NCI-H1436 treated with DMSO at 0.1 percent for 48 hours (cell line): ENCODE results near the gene SLC30A7.
"Not testable (repeated sequence)": the region's sequence is repeated elsewhere in the genome, so short reads cannot be mapped to it uniquely, and the experiment has no call there.

Experiments used
- DNase-seq: peaks from one replicate; lab custom pipeline; 2025; lab: John Stamatoyannopoulos, UW

The SLC30A7 gene

DNA sequence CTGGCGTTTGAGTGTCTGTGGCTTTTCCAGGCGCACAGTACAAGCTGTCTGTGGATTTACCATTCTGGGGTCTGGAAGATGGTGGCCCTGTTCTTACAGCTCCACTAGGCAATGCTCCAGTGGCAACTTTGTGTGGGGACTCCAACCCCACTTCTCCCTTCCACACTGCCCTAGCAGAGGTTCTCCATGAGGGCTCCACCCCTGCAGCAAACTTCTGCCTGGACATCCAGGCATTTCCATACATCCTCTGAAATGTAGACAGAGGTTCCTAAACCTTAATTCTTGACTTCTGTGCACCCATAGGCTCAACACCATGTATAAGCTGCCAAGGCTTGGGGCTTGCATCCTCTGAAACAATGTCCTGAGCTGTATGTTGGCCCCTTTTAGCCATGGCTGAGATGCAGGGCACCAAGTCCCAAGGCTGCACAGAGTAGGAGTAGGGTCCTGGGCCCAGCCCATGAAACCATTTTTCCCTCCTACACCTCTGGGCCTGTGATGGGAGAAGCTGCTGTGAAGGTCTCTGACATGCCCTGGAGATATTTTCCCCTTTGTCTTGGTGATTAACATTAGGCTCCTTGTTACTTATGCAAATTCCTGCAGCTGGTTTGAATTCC lies 5.9 kb upstream of the SLC30A7 start:
- not testable (repeated sequence) for DNase-seq

DNA sequence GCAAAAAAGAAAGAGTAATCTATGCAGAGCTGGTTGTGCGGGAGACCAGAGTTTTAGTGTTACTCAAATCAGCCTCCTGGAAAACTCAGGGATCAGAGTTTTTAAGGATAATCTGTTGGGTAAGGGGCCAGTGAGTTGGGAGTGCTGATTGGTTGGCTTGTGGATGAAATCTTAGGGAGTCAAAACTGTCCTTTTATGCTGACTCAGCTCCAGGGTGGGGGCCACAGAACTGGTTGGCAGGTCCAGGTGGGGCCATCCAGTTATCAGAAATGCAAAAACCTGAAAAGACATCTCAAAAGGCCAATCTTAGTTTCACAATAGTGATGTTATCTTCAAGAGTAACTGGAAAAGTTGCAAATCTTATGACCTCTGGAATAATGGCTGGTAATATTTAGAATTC lies 4.5 kb upstream of the SLC30A7 start:
- no peak for DNase-seq

DNA sequence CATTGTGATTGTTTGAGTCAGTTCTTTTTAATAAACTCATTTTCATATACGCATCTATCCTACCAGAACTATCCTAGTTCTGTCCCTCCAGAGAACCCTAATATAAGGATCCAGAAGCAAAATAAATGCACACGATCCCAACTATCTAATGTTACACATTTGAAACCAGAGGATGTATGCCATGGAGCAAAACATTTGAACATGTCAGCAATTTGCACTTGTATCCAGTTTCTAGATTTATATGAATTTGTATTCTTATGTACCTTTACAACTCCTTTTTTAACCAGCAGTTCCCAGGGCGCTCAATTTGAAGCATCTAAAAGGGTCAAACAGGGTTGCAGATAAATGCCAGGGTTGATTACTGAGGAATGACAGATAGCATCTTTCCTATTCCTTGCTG lies 3.3 kb upstream of the SLC30A7 start:
- no peak for DNase-seq

DNA sequence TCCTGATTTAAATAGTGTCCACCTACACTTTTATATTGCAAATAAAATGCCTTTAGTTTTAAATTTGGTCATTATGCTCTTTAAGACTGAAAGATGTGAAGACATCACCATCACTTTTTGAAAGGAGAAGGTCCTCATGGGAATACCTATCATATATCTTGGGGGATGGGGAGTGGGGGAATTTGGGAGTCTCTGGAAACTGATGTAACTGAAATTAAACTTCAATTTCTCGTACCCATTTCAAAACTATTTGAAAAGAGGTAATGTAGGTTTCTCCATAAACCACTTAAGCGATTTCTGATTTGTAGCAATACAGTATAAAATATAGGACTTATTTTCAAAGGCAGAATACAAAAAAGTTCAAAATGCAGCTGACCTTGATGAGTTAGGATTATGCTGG lies 2.2 kb upstream of the SLC30A7 start:
- no peak for DNase-seq

DNA sequence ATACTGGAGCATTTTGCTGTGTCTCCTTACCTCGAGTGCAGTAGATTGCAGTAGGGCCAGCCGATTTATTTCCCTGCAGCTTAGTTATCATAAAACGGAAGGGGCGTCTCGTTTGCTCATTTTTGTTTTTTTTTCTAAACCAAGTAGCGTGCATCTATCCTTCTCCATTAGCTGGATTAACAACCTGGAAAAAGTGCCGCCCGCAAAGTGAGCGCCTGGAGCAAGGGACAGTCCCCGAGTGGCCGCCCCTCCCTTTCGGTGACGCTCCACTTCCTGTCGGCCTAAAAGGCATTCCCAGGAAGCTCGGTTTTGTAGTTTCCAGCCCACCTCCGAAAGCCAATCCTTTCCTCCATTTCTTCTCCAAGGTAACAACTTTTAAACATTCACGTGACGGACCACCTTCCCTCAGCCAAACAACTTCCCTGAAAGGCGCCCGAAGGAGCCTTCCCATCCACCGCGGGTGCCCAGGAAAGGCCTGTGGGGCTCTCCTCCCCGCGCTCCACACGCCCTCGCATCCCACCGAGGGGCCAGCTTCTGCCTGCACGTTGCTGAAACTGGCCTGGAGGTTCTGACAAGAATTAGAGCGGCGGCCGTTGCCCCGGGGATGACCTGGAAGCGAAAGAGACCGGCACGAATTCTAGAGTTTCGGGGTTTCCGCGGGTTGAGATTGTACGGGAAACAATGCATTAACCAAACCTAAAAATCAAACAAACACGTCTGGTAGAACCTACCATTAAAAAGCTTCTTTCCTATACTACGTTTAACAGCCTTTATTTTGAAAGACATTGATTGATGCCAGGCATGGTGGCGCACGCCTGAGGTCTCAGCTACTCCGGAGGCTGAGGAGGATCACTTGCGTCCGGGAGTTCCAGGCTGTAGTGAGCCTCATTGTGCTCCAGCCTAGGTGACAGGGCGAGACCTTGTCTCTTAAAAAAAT lies 1.0 kb upstream of the SLC30A7 start, which contains the start of gene EXTL2:
TSS of gene EXTL2 (minus strand) at position 240 of the 937 bp plus-strand sequence. CDS start 6,085 bp downstream, outside the sequence.
- DNase-seq, result peak; percentile 15

DNA sequence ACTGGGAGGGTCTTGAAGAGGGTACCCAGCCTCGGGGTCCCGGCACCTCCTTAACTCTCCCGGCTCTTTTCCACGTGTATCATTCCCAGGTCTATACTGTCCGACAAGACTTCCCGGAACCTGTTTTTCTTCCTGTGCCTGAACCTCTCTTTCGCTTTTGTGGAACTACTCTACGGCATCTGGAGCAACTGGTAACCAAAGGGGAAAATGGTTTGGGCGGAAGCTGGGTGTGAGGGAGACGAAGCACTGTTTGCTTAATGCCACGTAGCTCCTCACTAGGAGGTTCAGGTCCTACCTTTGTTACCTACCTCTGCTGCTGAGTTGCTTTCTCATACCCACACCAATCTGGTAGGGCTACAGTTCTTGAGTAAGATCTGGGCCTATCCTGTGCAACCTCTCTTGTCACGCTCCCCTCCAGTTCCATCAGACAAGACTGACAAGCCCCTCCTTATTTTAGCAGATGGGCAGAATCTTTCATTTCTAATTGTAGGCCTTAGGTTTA lies 642 bp downstream of the SLC30A7 start:
- DNase-seq, result no peak

DNA sequence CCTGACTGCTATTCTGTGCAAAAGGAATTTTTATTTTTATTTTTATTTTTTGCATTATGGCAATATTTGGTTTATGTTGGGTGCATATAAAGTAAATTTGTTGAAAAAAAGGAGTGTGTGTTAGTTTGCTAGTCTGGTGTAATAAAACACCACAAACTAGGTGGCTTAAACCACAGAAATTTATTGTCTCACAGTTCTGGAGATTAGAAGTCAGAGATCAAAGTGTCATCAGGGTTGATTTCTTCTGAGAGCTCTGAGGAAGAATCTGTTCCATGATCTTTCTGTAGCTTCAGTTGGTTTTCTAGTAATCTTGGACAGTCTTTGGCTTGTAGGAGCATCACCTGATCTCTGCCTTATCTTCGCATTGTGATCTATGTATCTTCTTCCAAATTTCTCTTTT lies 6.5 kb downstream of the SLC30A7 start:
- no peak for DNase-seq

DNA sequence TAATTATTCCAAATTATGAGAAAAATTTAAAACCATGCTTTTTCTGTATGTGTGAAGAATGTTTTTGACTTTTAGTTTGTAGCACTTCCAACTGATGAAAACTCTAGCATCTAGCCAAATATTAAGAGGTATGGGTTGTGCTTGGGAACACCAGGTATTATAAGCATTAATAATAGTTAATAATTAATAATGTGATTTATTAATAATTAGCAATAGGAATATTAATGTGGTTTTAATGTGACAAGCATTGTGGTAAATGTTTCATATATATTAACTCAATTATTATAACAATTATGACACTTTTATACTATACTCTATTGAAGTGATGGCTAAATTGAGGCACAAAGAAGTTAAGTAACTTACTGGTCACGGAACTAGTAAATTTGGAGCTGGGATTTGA lies 7.9 kb downstream of the SLC30A7 start:
- no peak for DNase-seq

DNA sequence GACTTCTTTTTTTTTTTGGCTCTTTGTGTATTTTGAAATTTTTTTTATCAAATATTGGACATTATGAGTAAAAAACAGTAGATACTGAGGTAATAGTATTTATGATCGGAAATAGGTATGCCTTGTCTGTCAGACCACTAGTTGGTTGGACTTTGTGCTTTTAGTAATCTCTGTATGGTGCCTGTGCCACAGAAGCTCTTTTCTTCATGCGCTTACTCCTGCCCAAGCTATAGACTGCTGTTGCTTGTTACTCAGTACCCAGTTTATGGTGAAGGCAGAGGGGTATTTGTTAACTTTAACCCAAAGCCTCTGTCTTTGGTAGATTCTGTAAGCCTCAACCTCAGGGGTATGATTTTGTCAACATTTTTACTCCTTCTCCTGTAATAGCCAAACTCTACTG lies 8.6 kb downstream of the SLC30A7 start:
- no peak for DNase-seq

DNA sequence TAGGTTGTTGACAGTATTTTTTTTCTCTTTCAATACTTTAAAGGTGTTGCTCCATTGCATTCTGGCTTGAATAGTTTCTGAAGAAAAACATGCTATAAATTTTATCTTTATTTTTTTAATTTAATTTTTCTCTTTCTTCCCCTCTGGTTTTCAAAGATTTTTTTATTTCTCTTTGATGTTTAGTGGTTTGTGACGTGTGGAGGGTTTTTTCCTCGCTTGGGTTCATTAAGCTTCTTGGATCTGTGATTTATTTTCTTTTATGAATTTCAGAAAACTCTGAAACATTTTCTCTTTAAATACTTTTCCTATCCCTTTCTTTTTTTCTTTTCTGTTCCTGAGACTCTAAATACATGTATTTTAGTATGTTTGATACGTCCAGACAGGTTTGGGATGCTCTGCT lies 9.3 kb downstream of the SLC30A7 start:
- no peak for DNase-seq

DNA sequence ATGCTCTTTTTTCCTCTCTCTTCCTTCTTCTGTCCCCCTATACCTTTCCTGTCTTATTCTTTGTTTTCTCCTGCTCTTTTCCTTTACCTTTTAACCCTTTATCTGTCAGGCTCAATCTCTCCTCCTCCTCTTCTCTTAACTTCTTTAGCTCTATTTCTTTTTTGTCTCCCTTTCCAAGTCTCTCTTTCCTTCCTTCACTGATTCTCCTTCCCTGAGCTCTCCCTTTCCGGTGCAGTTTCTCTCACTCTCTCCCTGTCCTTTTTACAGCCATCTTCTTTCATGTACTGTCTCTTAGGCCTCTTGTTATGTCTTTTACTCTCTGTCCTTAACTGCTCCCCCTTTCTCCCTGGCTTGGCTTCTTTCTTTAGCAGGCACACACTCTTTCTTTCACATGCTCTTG lies 12.0 kb downstream of the SLC30A7 start:
- DNase-seq, result no peak

DNA sequence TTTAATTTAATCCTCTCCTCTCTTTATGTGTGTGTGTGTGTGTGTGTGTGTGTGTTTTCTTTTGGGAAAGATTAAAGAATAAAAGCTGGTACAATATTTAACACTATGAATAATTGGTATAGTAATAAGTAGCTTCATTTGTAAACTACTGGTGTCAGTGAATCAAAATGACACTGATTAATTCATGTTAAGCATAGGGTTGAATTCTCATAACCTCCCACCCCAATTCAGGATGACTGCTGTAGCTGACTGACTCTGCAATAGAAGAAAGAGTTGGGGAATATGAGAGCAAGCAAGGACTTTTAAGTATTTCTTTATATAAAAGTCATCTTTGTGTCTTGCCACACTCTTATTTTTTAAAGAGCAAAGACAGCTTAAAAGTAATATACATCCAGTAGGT lies 13.1 kb downstream of the SLC30A7 start:
- DNase-seq, result no peak

DNA sequence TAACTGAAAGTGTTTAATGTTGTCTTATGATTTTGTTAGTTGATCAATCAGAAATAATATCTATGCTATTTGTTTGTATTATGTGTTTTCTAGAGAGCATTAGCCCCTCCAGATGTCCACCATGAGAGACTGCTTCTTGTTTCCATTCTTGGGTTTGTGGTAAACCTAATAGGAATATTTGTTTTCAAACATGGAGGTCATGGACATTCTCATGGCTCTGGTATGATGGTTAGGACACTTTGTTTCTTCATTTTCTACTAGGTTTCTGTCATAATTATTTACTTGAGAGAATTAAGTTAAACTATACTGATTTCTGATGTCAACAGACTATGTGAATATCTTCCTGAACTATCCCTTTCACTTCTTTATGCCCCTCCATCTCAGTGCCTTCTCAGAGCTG lies 16.1 kb downstream of the SLC30A7 start:
- DNase-seq, result no peak

DNA sequence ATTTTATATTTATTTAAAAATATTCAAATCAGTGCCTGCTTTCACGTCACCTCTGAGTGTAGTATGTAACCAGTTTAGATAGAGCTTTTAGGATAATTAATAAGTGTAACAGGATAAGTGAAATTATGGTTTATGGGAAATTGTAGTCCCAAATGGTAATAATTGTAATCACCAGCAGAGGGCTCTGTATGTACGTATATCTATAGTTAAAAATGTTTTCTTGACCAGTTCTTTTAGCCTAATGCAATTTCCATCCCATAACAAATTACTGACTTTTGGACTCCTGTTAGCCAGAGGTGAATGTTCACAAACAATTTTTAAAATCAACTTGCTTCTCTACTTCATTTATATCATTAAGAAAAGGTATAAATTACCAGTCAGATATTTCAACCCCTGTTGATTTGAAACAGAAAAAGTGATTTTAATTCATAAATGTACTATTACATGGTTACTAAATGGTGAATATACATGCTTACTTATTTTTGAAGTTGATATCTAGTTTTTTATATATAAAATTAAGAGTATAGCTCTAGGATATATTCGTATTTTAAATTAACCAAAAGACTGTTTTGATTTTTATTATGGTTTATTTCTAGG lies 25.3 kb downstream of the SLC30A7 start:
- DNase-seq, result no peak

DNA sequence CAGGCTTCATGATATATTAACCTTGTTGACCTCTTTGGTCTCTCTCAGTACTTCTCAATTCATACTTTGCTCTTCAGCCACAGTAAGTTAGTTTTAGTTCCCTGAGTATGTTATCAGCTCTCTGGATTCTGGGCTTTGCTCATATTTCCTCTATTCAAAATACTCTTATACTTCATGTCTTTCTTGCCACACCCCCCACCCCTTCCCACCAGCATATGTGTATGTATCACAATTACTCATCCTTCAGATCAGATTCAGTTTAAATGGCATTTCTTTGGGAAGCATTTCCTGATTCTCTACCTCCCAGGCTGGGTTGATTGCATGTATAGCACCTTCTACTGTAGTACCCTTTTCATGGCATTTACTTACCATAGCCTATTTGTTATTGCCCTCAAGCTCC lies 28.3 kb downstream of the SLC30A7 start:
- no peak for DNase-seq

DNA sequence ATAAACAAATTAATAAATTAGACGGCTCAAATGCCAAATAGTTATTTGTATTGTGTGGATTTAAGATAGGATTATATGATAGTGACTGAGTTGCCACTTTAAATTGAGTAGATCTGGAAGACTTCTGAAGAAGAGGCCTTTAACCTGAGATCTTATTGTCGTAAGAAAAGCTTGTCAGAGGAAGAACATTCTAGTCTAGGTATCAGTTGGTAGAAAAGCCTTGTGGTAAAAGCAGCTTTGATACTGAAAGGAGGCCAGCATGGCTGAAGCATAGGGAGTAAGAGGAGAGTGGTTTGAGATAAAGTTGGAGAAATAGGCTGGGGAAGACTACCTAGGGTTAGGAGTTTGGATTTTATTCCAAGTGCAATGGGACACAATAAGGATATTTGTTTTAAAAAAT lies 29.1 kb downstream of the SLC30A7 start:
- no peak for DNase-seq

DNA sequence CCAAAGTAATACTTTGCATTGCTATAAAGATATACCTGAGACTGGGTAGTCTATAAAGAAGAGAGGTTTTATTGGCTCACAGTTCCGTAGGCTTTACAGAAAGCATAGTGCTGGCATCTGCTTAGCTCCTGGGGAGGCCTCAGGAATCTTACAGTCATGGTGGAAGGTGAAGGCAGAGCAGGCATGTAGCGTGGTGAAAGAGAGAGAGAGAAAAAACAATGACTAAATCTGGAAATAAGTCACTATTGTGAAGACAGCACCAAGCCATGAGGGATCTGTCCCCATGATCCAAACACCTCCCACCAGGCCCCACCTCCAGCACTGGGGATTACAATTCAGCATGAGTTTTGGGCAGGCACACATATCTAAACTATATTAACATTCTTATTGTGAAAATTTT lies 30.4 kb downstream of the SLC30A7 start:
- no peak for DNase-seq

DNA sequence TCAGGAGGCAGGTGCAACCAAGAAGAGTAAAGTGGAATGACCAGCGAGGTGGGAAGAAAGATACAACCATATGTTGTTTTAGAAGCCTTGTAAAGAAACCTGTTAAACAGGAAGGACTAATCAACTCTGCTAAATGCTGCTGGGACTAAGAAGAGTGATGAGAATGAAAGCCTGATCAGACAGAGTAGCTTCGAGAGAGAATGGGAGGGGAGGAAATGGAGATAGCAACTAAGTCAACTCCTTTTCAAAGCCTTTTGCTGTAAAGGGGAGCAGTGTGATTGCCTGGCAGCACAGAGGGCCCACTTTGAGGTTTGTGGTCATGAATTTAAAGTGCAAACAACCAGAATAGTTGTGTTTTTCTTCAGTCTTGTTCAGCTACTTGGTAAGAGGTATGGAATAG lies 31.4 kb downstream of the SLC30A7 start:
- DNase-seq, result no peak

DNA sequence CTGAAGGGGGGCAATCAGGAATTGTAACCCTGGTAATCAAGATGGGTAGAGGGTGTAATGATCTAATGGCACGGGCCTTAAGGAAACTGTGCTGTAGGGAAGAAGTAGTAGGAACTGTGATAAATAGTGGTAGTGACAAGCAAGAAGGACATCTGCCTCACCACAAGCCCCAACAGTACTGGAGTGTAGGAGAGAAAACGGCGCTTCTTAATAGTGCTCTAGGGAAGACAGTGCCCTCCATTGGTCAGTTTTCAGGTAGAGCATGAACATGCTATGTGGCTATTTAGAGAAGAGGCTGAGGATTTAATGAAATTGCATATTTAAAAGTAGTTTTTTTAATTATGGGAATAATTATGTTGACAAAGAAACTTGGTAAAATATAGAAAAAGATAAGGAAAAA lies 32.2 kb downstream of the SLC30A7 start:
- DNase-seq, result no peak

DNA sequence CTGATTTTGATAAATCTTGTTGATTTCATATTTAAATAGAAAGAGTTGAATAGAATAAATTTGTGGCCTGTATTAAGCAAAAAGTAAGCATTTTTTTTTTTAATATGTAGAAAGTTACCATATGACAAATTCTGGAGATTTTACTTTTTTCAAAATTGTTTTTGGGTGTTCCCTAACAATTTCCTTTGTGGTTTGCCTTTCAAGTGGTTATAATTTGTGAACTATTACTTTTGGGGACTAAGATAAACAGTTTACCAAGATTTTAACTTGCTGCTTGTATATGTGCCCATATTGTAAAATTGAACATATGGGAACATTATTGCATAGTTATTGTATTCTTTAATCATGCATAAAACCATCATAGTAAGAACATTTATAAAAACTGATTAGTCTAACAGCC lies 34.6 kb downstream of the SLC30A7 start:
- DNase-seq, result no peak

DNA sequence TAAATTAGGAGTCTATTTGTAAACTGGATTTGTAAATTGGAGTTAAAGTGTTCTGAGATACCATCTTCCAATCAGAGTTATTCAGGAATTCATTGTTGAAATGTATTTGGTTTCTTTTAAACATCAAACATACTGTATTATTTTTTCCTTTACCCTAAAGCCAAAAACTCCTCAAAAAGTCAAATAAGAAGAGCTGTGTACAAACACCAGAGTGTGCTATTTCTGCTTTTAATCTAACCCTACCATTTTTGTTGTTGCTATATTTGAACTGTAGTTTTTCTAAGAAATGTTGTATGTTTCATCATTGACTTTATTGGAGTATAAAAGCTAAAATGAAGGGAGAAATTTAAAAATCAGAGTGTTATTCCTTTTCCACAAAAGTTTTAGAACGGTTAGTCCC lies 35.8 kb downstream of the SLC30A7 start:
- DNase-seq, result no peak

DNA sequence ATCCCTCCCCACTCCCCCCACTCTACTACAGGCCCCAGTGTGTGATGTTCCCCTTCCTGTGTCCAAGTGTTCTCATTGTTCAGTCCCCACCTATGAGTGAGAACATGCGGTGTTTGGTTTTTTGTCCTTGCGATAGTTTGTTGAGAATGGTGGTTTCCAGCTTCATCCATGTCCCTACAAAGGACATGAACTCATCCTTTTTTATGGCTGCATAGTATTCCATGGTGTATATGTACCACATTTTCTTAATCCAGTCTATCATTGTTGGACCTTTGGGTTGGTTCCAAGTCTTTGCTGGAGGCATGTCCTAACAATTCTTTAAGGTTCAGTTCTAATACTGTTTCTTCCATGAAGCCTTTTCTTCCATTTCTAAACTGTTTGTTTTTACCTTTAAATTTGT lies 37.7 kb downstream of the SLC30A7 start:
- not testable (repeated sequence) for DNase-seq
